SK-MEL-5 (cell line): ENCODE measurements around the gene LMBR1. TPM values are rescaled to one million over a fixed set of nuclear protein-coding genes. Genes with fewer than 3 reads are reported as not detected.
"Not testable (repeated sequence)": the region's sequence is repeated elsewhere in the genome, so short reads cannot be mapped to it uniquely, and the experiment has no call there.

Experiments
- DNase-seq: peaks from one replicate; pipeline ENCODE4 v3.0.0-alpha.2; 2016; ENCODE audit warnings: low read depth, low spot score
- in situ Hi-C: cut with HindIII; loops from 2 replicates; pipeline ENCODE4 v1.10.0; 2016; ENCODE audit warnings: low sequenced_read_pairs, high pct_unique_total_duplicates, low pct_unique_long_range_greater_than_20kb
- total RNA-seq: library from RNA; depleted of rRNA; stranded (reverse); fragments of >200 nt; shearing (Covaris generic); gene quantifications from 2 replicates; pipeline ENCODE4 v1.2.3, GENCODE V29; 2014

The LMBR1 gene
- total RNA-seq, 1 experiment from 2014 or later, result 67.9 TPM

DNA sequence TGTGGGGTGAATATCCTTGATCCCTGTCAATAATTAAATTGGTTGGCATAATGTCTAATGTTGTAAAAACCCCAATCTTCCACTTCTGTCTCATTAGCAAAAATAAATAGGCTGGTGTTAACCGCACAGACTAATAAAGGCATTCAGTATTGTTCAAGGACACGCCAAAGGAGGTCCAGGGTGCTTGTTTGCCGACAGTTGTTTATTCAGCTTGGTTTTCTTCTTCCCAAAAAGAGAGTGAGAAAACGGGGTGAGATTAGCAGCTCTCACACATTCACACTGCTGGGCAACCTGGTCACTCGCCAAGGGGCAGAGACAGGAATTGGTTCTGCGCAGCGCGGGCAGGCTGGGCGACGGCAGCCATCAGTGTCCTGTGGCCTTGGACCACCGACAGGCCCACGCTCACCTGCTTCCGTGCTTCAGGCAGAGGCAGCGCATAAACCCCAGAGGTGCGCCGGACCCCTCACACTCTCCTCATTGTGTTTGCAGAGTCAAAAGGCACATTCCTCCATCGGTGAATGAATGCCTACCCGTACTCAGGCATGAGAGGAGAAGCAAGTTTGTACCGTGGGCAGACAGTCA, 26.2 kb upstream of the LMBR1 start:
- no peak for DNase-seq
- in situ Hi-C loops, result no loop called here

GRCh38 chr7:156918635-156919034, 25.7 kb upstream of the LMBR1 start:
- in situ Hi-C loops, result no loop called here

DNA sequence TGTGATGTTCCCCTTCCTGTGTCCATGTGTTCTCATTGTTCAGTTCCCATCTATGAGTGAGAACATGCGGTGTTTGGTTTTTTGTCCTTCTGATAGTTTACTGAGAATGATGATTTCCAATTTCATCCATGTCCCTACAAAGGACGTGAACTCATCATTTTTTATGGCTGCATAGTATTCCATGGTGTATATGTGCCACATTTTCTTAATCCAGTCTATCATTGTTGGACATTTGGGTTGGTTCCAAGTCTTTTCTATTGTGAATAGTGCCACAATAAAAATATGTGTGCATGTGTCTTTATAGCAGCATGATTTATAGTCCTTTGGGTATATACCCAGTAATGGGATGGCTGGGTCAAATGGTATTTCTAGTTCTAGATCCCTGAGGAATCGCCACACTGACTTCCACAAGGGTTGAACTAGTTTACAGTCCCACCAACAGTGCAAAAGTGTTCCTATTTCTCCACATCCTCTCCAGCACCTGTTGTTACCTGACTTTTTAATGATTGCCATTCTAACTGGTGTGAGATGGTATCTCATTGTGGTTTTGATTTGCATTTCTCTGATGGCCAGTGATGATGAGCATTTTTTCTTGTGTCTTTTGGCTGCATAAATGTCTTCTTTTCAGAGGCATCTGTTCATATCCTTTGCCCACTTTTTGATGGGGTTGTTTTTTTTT, 16.7 kb upstream of the LMBR1 start:
- in situ Hi-C loops, DNase-seq: not testable (repeated sequence)

More at GRCh38 chr7:156918635-156919034, 25.7 kb upstream of the LMBR1 start:
- DNase-seq, result no peak

- no peak for DNase-seq
- in situ Hi-C loops, result no loop called here
Measured at GRCh38 chr7:156907656-156908055, 14.7 kb upstream of the LMBR1 start.

- DNase-seq, result no peak
- in situ Hi-C loops, result no loop called here
Measured at GRCh38 chr7:156906200-156906649, 13.2 kb upstream of the LMBR1 start.

- in situ Hi-C loops, result no loop called here
- no peak for DNase-seq
Measured at GRCh38 chr7:156903232-156903909, 10.4 kb upstream of the LMBR1 start.

- DNase-seq, in situ Hi-C loops: not testable (repeated sequence)
Measured at GRCh38 chr7:156900093-156900492, 7.1 kb upstream of the LMBR1 start.

DNA sequence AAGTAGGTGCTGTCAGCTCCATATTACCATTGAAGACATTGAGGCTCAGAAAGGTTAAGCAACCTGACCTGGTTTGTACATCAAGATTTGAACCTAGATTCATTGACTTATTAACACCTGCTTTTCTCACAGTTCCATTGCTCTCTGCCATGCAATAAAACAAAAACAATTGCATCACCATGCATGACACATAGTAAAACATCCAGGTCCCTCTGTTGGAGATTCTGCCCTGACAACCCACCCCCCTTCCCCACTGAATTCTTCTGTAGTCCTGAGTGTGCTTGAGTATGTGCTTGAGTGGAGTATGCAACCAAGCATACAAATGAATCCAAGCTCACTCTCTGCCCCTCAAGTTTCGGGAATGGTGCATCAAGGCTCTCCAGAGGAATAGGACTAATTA, 6.0 kb upstream of the LMBR1 start:
- in situ Hi-C loops, result no loop called here
- DNase-seq, result no peak

DNA sequence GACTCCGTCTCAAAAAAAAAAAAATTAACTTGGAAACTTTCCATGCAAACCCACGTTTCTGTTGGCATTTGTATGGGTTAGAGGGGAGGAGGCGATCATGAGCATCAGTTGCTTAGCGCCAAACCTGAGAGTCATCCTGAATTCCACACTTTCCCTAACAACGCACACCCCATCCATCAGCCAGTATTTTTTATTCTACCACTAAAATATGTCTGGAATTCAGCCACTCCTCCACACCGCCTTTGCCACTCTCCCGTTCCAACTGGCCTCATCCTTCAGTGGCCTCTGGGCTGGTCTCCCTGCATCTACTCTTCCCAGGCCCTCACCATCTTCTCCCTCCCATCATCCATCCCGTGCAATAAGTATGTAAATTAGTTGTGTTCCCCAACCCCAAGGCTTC, 4.7 kb upstream of the LMBR1 start:
- in situ Hi-C loops, result no loop called here
- DNase-seq, result no peak

GRCh38 chr7:156896388-156897022, 3.5 kb upstream of the LMBR1 start:
- no peak for DNase-seq
- in situ Hi-C loops, result no loop called here

DNA sequence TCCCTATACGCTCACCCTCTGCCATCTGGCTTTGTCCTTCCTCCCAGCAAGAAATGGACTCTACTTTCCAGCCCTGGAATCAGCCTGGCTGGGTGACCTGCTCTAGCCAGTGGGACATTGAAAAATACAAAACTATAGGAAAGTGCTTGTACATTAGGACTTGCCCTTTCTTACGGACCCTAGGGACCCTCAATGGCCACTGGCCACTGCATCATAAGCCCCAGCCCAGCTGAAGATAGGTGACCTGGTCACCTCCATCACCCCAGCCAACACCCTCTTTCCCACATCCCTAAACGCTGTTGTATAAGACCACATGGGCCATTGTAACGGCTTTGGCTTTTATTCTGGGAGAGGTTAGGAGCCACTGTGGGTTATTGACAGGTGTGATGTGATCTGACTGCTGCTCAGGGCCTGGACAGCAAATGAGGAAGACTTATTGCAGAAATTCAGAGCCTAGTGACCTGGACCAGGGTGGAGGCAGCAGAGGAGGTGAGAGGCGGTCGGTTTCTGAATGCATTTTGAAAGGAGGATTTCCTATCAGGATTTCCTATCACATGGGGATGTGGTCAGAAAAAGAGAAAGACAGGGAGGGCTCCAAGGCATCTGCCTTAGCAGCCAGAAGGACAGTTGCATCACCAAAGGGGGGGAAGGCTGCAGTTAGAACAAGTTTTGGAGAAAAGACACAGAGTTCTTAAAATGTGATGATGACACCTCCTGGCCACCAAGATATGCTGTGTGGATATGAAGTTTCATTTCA, 2.2 kb upstream of the LMBR1 start:
- DNase-seq, result no peak
- in situ Hi-C loops, result no loop called here

GRCh38 chr7:156892081-156892800, 742 bp downstream of the LMBR1 start:
- DNase-seq, result peak; percentile 51
- in situ Hi-C loops, result no loop called here

GRCh38 chr7:156889746-156890145, 3.2 kb downstream of the LMBR1 start:
- in situ Hi-C loops, result no loop called here

GRCh38 chr7:156889089-156889488, 3.9 kb downstream of the LMBR1 start:
- DNase-seq, result no peak
- in situ Hi-C loops, result no loop called here

More at GRCh38 chr7:156889746-156890145, 3.2 kb downstream of the LMBR1 start:
- DNase-seq, result no peak

- no peak for DNase-seq
- in situ Hi-C loops, result no loop called here
Measured at GRCh38 chr7:156886020-156886795, 6.8 kb downstream of the LMBR1 start.

DNA sequence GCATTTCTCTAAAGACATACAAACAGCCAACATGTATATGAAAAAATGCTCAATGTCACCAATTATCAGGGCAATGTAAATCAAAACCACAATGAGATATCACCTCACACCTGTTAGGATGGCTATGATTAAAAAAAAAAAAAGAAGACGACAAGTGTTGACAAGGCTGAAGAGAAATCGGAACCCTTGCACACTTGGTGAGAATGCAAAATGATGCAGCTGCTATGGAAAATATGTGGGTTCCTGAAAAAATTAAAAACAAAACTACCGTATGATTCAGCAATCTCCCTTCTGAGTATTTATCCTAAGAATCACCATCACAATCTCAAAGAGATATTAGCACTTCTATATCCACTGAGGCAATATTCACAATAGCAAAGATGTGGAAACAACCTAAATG, 11.3 kb downstream of the LMBR1 start:
- in situ Hi-C loops, result no loop called here
- no peak for DNase-seq
